GM12878 (cell line): ENCODE measurements around the gene RGS14. TPM values are rescaled to one million over a fixed set of nuclear protein-coding genes. Genes with fewer than 3 reads are reported as not detected.

Experiments used
- ATAC-seq: fragments of 200-7000 bp; cut with Tn5 transposase; 3 replicates; pipeline ENCODE4 v1.9.1; 2020; ENCODE audit warnings: mild to moderate bottlenecking, moderate library complexity
- BruUV-seq: library from RNA; stranded (reverse); fragments of 400-500 nt; replicated peaks from 2 replicates; lab custom pipeline; 2021; lab: Mats Ljungman, UMichigan
- CTCF ChIA-PET: fragments of 300-600 bp; sonication (Branson Sonifier 250); formaldehyde crosslinking; extraction: SDS; loops from one replicate; lab custom pipeline; 2021; ENCODE audit warnings: inconsistent platforms; lab: Yijun Ruan, JAX
- POLR2A ChIA-PET: fragments of 350-600 bp; formaldehyde crosslinking; extraction: SDS; loops from one replicate; lab custom pipeline; 2021; ENCODE audit warnings: inconsistent platforms; lab: Charles Lee
- RAD21 ChIA-PET: fragments of 300-600 bp; sonication (Branson Sonifier 250); formaldehyde crosslinking; loops from one replicate; lab custom pipeline; 2023; ENCODE audit warnings: antibody characterized with exemption; ENCODE audit not compliant: unreplicated experiment; lab: Charles Lee
- SMC1A ChIA-PET: fragments of 300-600 bp; sonication (Branson Sonifier 250); formaldehyde crosslinking; loops from one replicate; lab custom pipeline; 2023; ENCODE audit not compliant: unreplicated experiment, uncharacterized antibody; lab: Charles Lee
- DNase-seq: peaks from one replicate; pipeline ENCODE4 v3.0.0-alpha.2; 2011; ENCODE audit warnings: low read depth, low spot score
- FAIRE-seq: peaks from 3 replicates; lab custom pipeline; 2011; peaks lifted over from hg19 to GRCh38; lab: Jason Lieb, UNC
- H2AFZ ChIP-seq: 2 replicates; pipeline ENCODE4 v1.6.0; 2011; ENCODE audit warnings: low read depth, low read length, control low read depth; ENCODE audit not compliant: control insufficient read depth
- H3K27ac ChIP-seq: 2 replicates; pipeline ENCODE4 v1.5.1; 2011; ENCODE audit warnings: control low read depth; ENCODE audit not compliant: control insufficient read depth, insufficient read depth
- H3K27me3 ChIP-seq, 2 experiments: replicated peaks in 1 of 2; 2 replicates each; pipeline versions ENCODE4 v1.6.0 to v1.6.1; 2011; ENCODE audit warnings: low read length in 1 of 2; ENCODE audit not compliant: control insufficient read depth in 2 of 2, insufficient read depth in 2 of 2
- H3K36me3 ChIP-seq, 2 experiments: 2 replicates each; pipeline ENCODE4 v1.5.1; 2011; ENCODE audit warnings: low read length in 1 of 2; ENCODE audit not compliant: control insufficient read depth in 2 of 2, insufficient read depth in 2 of 2
- H3K4me1 ChIP-seq: 2 replicates; pipeline ENCODE4 v1.6.1; 2011; ENCODE audit warnings: mild to moderate bottlenecking, low read length, moderate library complexity, mixed read lengths; ENCODE audit not compliant: control insufficient read depth, insufficient read depth
- H3K4me2 ChIP-seq: 2 replicates; pipeline ENCODE4 v1.6.0; 2011; ENCODE audit warnings: control low read depth; ENCODE audit not compliant: control insufficient read depth, insufficient read depth
- H3K4me3 ChIP-seq: fragments of 200-600 bp; sonication (generic); 2 replicates; pipeline ENCODE4 v1.5.1; 2016
- H3K79me2 ChIP-seq: 2 replicates; pipeline ENCODE4 v1.6.0; 2011; ENCODE audit warnings: low read length; ENCODE audit not compliant: control insufficient read depth, insufficient read depth
- H3K9ac ChIP-seq: 2 replicates; pipeline ENCODE4 v1.8.0; 2011; ENCODE audit warnings: low read length, control low read depth, mixed read lengths; ENCODE audit not compliant: control insufficient read depth, insufficient read depth
- H3K9me3 ChIP-seq: replicated peaks from 3 replicates; pipeline ENCODE4 v1.5.1; 2011; ENCODE audit warnings: mild to moderate bottlenecking, low read length; ENCODE audit not compliant: control insufficient read depth, insufficient read depth
- H4K20me1 ChIP-seq: 2 replicates; pipeline ENCODE4 v1.6.0; 2011; ENCODE audit not compliant: control insufficient read depth, insufficient read depth
- ASH2L ChIP-seq: fragments of 300-600, 200-600 bp; sonication (generic); IDR thresholded peaks from 2 replicates; pipeline ENCODE4 v1.6.1; 2017; ENCODE audit warnings: low read depth, mild to moderate bottlenecking, borderline replicate concordance
- BRCA1 ChIP-seq: IDR thresholded peaks from 2 replicates; pipeline ENCODE4 v1.6.1; 2011; ENCODE audit warnings: low read depth, low read length, improper control_type of control experiment
- E2F4 ChIP-seq: IDR thresholded peaks from 2 replicates; pipeline ENCODE4 v1.6.1; 2012; ENCODE audit warnings: low read depth, low read length, improper control_type of control experiment
- GABPA ChIP-seq: IDR thresholded peaks from 2 replicates; pipeline ENCODE4 v1.6.1; 2014; ENCODE audit warnings: antibody characterized with exemption, low read depth, mild to moderate bottlenecking, inconsistent platforms
- HDAC2 ChIP-seq: fragments of 200-600 bp; sonication (generic); IDR thresholded peaks from 2 replicates; pipeline ENCODE4 v1.6.1; 2017
- IKZF2 ChIP-seq, 2 experiments: fragments of 450-650 bp; IDR thresholded peaks; 2 replicates each; pipeline ENCODE4 v1.6.1; 2017; ENCODE audit warnings: mild to moderate bottlenecking in 2 of 2, moderate library complexity in 2 of 2
- MLLT1 ChIP-seq: fragments of 450-650 bp; IDR thresholded peaks from 2 replicates; pipeline ENCODE4 v1.6.1; 2016; ENCODE audit warnings: mild to moderate bottlenecking
- MTA2 ChIP-seq: fragments of 450-650 bp; IDR thresholded peaks from 2 replicates; pipeline ENCODE4 v1.6.1; 2016; ENCODE audit warnings: low read depth, mild to moderate bottlenecking, moderate library complexity
- NR2F1 ChIP-seq: fragments of 450-650 bp; conservative IDR thresholded peaks from 2 replicates; pipeline ENCODE4 v1.6.1; 2017; ENCODE audit warnings: mild to moderate bottlenecking
- RAD21 ChIP-seq: IDR thresholded peaks from 2 replicates; pipeline ENCODE4 v1.6.1; 2011; ENCODE audit warnings: mild to moderate bottlenecking, low read depth, low read length, moderate library complexity; ENCODE audit not compliant: insufficient read depth
- SIN3A ChIP-seq: IDR thresholded peaks from 2 replicates; pipeline ENCODE4 v1.6.1; 2012; ENCODE audit warnings: low read depth, low read length, improper control_type of control experiment
- ZBED1 ChIP-seq: IDR thresholded peaks from 2 replicates; pipeline ENCODE4 v1.6.1; 2016; ENCODE audit warnings: borderline replicate concordance
- ZNF274 ChIP-seq: IDR thresholded peaks from one replicate; pipeline ENCODE4 v1.8.0; 2011; ENCODE audit not compliant: insufficient read length, insufficient read depth
- ZNF384 ChIP-seq: IDR thresholded peaks from 2 replicates; pipeline ENCODE4 v1.6.1; 2012; ENCODE audit warnings: low read depth, mild to moderate bottlenecking, low read length, improper control_type of control experiment, borderline replicate concordance
- ZNF687 ChIP-seq: fragments of 450-650 bp; IDR thresholded peaks from 2 replicates; pipeline ENCODE4 v1.6.1; 2017; ENCODE audit warnings: mild to moderate bottlenecking, moderate library complexity
- WGBS: methylation state at CpG from one replicate; pipeline ENCODE4 v1.1.6; 2016; ENCODE audit warnings: low lambda C conversion rate; ENCODE audit not compliant: insufficient replicate concordance, insufficient coverage; ENCODE audit errors: missing lambda C conversion rate; 5-methylcytosine and 5-hydroxymethylcytosine counted together
- in situ Hi-C: fragments of 300-500 bp; cut with MboI; formaldehyde crosslinking; loops from 9 replicates; pipeline ENCODE4 v1.14.3; 2018; ENCODE audit warnings: mixed read lengths
- intact Hi-C: fragments of 100-400 bp; cut with micrococcal nuclease; formaldehyde crosslinking; loops from one replicate; pipeline ENCODE4 v1.14.2; 2022; ENCODE audit not compliant: unreplicated experiment
- polyA plus RNA-seq, 11 experiments: library from polyadenylated mRNA; depleted of rRNA in 4 of 11; unstranded in 6 of 11; stranded (reverse) in 5 of 11; fragments of >200 nt; fragmentation: Nextera tagmentation in 4 of 11; fragmentation: Illumina TruSeq in 1 of 11; extraction: Ambion mirVana in 4 of 11; extraction: Trizol in 1 of 11; gene quantifications; 1 replicate in 1 of 11; 2 replicates in 10 of 11; pipeline versions ENCODE4 v1.2.1 to v1.2.3, GENCODE V29; 2011 to 2016; ENCODE audit warnings: inconsistent platforms in 2 of 11, missing spikeins in 2 of 11, low read depth in 1 of 11
- total RNA-seq, 4 experiments: library from RNA; depleted of rRNA in 3 of 4; stranded (reverse); fragments of >200 nt in 3 of 4; fragmentation: Illumina TruSeq in 1 of 4; extraction: Trizol in 1 of 4; gene quantifications; 2 replicates each; pipeline versions ENCODE4 v1.2.1 to v1.2.3, GENCODE V29; 2013 to 2021
- TF ChIP-seq, protein P1 (sequence below): fragments of 450-650 bp; IDR thresholded peaks from 2 replicates; pipeline ENCODE4 v1.6.1; 2017; ENCODE audit warnings: borderline replicate concordance

Gene RGS14
- total and polyA plus RNA-seq, 10 of the 15 experiments (the other 5 are each of a cell fraction or from before 2014, with no cell fraction given): 0.19 to 88.7 (median 54.8) TPM

GRCh38 chr5:177310332-177310731 lies 47.4 kb upstream of the RGS14 start:
- H3K9ac ChIP-seq: no peak overlapping the region
- in situ Hi-C loops (no loop called here), intact Hi-C loops (loop anchor here (5.0 kb wide), 2 partner anchors 52 to 192 kb away; no protein-coding TSS in a partner anchor)
- H3K4me3 ChIP-seq: peak overlapping the region; percentile 86
- FAIRE-seq: no peak
- ATAC-seq: no peak
- RAD21 ChIA-PET: interaction anchor here (0.6 to 1.9 kb wide), 11 partner anchors 9 to 197 kb away, joined by 3 to 9 read pairs (median 5); partner anchors contain the start of gene LMAN2
- H3K27ac ChIP-seq: no peak overlapping the region
- SMC1A ChIA-PET: interaction anchor here (0.6 to 4.9 kb wide), 18 partner anchors 9 to 198 kb away, joined by 3 to 26 read pairs (median 4); partner anchors contain the start of gene DOK3
- DNase-seq: no peak
- peak overlapping the region; percentile 83 for H3K4me2 ChIP-seq
- no peaks in the 10 kb centered on the region for H4K20me1 ChIP-seq
- BruUV-seq: no TSS peak
- TF ChIP-seq, protein P1, sequence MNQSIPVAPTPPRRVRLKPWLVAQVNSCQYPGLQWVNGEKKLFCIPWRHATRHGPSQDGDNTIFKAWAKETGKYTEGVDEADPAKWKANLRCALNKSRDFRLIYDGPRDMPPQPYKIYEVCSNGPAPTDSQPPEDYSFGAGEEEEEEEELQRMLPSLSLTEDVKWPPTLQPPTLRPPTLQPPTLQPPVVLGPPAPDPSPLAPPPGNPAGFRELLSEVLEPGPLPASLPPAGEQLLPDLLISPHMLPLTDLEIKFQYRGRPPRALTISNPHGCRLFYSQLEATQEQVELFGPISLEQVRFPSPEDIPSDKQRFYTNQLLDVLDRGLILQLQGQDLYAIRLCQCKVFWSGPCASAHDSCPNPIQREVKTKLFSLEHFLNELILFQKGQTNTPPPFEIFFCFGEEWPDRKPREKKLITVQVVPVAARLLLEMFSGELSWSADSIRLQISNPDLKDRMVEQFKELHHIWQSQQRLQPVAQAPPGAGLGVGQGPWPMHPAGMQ: no peak
- TF ChIP-seq NR2F1: no peak
- TF ChIP-seq ZNF687: no peak
- TF ChIP-seq ZNF384: no peak
- no peak for TF ChIP-seq HDAC2
- TF ChIP-seq ZBED1: no peak
- no peak for TF ChIP-seq ASH2L
- no peak for TF ChIP-seq MTA2
- no peak for TF ChIP-seq ZNF274
- TF ChIP-seq RAD21: no peak
- no peak for TF ChIP-seq SIN3A
- no peak for TF ChIP-seq BRCA1
- no peak for TF ChIP-seq GABPA
- TF ChIP-seq E2F4: no peak
- no peak for TF ChIP-seq IKZF2 (IDR thresholded peaks at IDR 0.05)
- no peak for TF ChIP-seq MLLT1
- peaks cover 7 to 11% of the 10 kb centered on the region in 2 experiments for H3K36me3 ChIP-seq
- no peak overlapping the region for H2AFZ ChIP-seq
- no peaks in the 10 kb centered on the region for H3K27me3 ChIP-seq
- CTCF ChIA-PET: interaction anchor here (0.6 to 3.6 kb wide), 46 partner anchors 9 to 314 kb away, joined by 3 to 56 read pairs (median 5); partner anchors contain the start of genes LMAN2, NSD1, PDLIM7 and SLC34A1
- POLR2A ChIA-PET: interaction anchor here (0.8 to 1.3 kb wide), 5 partner anchors 41 to 198 kb away, joined by 3 to 6 read pairs (median 3); partner anchors contain the start of genes LMAN2 and PDLIM7
- H3K9me3 ChIP-seq: no peaks in the 10 kb centered on the region
- peaks cover 14% of the 10 kb centered on the region for H3K79me2 ChIP-seq
- 76% methylated on average over 13 of the region's 13 CpGs for WGBS
- peaks cover 23% of the 10 kb centered on the region for H3K4me1 ChIP-seq
